Neural progenitor cell (in vitro differentiated cells): ENCODE measurements around the gene OR56A3. TPM values are rescaled to one million over a fixed set of nuclear protein-coding genes. Genes with fewer than 3 reads are reported as not detected.

Source experiments
- DNase-seq: peaks from one replicate; pipeline ENCODE4 v3.0.0-alpha.2; 2016; ENCODE audit warnings: low spot score
- H2AFZ ChIP-seq: fragments of 200-600 bp; sonication (generic); replicated peaks from 2 replicates; pipeline ENCODE4 v1.6.1; 2016; ENCODE audit warnings: antibody characterized with exemption
- H3F3A ChIP-seq: fragments of 200-600 bp; sonication (generic); 2 replicates; pipeline ENCODE4 v1.6.1; 2016; ENCODE audit warnings: antibody characterized with exemption, low read depth
- H3K27ac ChIP-seq: fragments of 200-600 bp; sonication (generic); 2 replicates; pipeline ENCODE4 v1.5.1; 2016; ENCODE audit warnings: mild to moderate bottlenecking
- H3K27me3 ChIP-seq: fragments of 200-600 bp; sonication (generic); 2 replicates; pipeline ENCODE4 v1.6.1; 2016; ENCODE audit warnings: mild to moderate bottlenecking, moderate library complexity
- H3K36me3 ChIP-seq: fragments of 200-600 bp; sonication (generic); 2 replicates; pipeline ENCODE4 v1.5.1; 2016
- H3K4me1 ChIP-seq: fragments of 200-600 bp; sonication (generic); 2 replicates; pipeline ENCODE4 v1.6.1; 2016; ENCODE audit warnings: mixed run types
- H3K4me2 ChIP-seq: fragments of 200-600 bp; sonication (generic); 2 replicates; pipeline ENCODE4 v1.6.1; 2016
- H3K4me3 ChIP-seq: fragments of 200-600 bp; sonication (generic); 2 replicates; pipeline ENCODE4 v1.5.1; 2016
- H3K79me2 ChIP-seq: fragments of 200-600 bp; sonication (generic); 2 replicates; pipeline ENCODE4 v1.6.1; 2016; ENCODE audit warnings: low read depth
- H3K9ac ChIP-seq: fragments of 200-600 bp; sonication (generic); 2 replicates; pipeline ENCODE4 v1.6.1; 2016
- H3K9me3 ChIP-seq: fragments of 200-600 bp; sonication (generic); 2 replicates; pipeline ENCODE4 v1.5.1; 2016; ENCODE audit warnings: low read depth
- H4K20me1 ChIP-seq: fragments of 200-600 bp; sonication (generic); 2 replicates; pipeline ENCODE4 v1.6.1; 2016; ENCODE audit warnings: low read depth
- H3K27ac Mint-ChIP-seq: 3 replicates; pipeline ENCODE4 v1.8.0; 2021; ENCODE audit warnings: mixed read lengths
- H3K27me3 Mint-ChIP-seq: 2 replicates; pipeline ENCODE4 v1.8.0; 2022; ENCODE audit warnings: low read depth, mild to moderate bottlenecking, inconsistent platforms, moderate library complexity, mixed read lengths; ENCODE audit not compliant: insufficient read depth
- H3K36me3 Mint-ChIP-seq: 3 replicates; pipeline ENCODE4 v1.8.0; 2021; ENCODE audit warnings: mixed read lengths
- H3K4me1 Mint-ChIP-seq: 3 replicates; pipeline ENCODE4 v1.8.0; 2021; ENCODE audit warnings: mixed read lengths
- H3K4me3 Mint-ChIP-seq: 3 replicates; pipeline ENCODE4 v1.8.0; 2021; ENCODE audit warnings: mild to moderate bottlenecking, moderate library complexity, mixed read lengths
- H3K9me3 Mint-ChIP-seq: 3 replicates; pipeline ENCODE4 v1.8.0; 2020; ENCODE audit warnings: mixed read lengths
- EZH2 ChIP-seq: fragments of 200-600 bp; sonication (generic); IDR thresholded peaks from 2 replicates; pipeline ENCODE4 v1.6.1; 2017; ENCODE audit warnings: antibody characterized with exemption, mild to moderate bottlenecking, moderate library complexity
- EZH2phosphoT487 ChIP-seq: fragments of 200-600 bp; sonication (generic); IDR thresholded peaks from 2 replicates; pipeline ENCODE4 v1.6.1; 2017; ENCODE audit warnings: antibody characterized with exemption
- total RNA-seq: library from RNA; depleted of rRNA; stranded (reverse); fragments of >200 nt; gene quantifications from 2 replicates; pipeline ENCODE4 v1.2.3, GENCODE V29; 2015; ENCODE audit warnings: low replicate concordance
- TF ChIP-seq, protein P1 (sequence below): fragments of 200-600 bp; sonication (generic); IDR thresholded peaks from 2 replicates; pipeline ENCODE4 v1.5.1; 2017; ENCODE audit warnings: antibody characterized with exemption, mild to moderate bottlenecking

The OR56A3 gene
- total RNA-seq, 1 donor from 2014 or later: not detected

DNA sequence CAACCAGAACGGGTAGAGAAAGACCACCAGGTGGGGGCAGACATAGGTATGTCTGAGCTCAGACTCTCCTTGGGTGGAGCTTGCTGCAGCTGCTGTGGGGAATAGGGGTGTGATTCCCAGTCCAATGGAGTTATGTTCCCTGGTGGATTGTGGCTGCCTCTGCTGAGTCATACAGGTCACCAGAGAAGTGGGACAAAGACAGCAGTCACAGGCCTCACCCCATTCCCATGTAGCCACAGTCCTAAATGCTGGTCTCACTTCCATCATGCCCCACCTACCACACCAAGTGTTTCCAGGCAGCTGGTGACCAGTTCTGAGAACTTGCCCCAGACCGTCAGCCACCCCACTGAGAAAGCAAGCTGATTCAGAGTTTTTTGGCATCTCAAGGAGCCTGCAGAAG, 31.5 kb upstream of the OR56A3 start:
- peaks cover 5% of the 10 kb centered on the region for H3K9me3 ChIP-seq
- Mint-ChIP-seq H3K36me3 (no peaks in the 10 kb centered on the region), H3K27ac (no peak overlapping the region), H3K4me3 (no peak overlapping the region), H3K27me3 (no peaks in the 10 kb centered on the region), H3K4me1 (no peaks in the 10 kb centered on the region), H3K9me3 (peaks cover 3% of the 10 kb centered on the region)
- H3K36me3 ChIP-seq: no peaks in the 10 kb centered on the region
- TF ChIP-seq EZH2 (no peak), EZH2phosphoT487 (no peak)
- TF ChIP-seq, protein P1, sequence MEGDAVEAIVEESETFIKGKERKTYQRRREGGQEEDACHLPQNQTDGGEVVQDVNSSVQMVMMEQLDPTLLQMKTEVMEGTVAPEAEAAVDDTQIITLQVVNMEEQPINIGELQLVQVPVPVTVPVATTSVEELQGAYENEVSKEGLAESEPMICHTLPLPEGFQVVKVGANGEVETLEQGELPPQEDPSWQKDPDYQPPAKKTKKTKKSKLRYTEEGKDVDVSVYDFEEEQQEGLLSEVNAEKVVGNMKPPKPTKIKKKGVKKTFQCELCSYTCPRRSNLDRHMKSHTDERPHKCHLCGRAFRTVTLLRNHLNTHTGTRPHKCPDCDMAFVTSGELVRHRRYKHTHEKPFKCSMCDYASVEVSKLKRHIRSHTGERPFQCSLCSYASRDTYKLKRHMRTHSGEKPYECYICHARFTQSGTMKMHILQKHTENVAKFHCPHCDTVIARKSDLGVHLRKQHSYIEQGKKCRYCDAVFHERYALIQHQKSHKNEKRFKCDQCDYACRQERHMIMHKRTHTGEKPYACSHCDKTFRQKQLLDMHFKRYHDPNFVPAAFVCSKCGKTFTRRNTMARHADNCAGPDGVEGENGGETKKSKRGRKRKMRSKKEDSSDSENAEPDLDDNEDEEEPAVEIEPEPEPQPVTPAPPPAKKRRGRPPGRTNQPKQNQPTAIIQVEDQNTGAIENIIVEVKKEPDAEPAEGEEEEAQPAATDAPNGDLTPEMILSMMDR: no peak
- no peaks in the 10 kb centered on the region for H3F3A ChIP-seq
- no peak overlapping the region for H3K9ac ChIP-seq
- no peaks in the 10 kb centered on the region for H3K79me2 ChIP-seq
- no peaks in the 10 kb centered on the region for H4K20me1 ChIP-seq
- H3K4me1 ChIP-seq: no peaks in the 10 kb centered on the region
- no peak overlapping the region for H3K4me3 ChIP-seq
- no peak overlapping the region for H3K27ac ChIP-seq
- no peak for DNase-seq
- no peaks in the 10 kb centered on the region for H3K27me3 ChIP-seq
- H3K4me2 ChIP-seq: no peak overlapping the region
- H2AFZ ChIP-seq: no peak overlapping the region

DNA sequence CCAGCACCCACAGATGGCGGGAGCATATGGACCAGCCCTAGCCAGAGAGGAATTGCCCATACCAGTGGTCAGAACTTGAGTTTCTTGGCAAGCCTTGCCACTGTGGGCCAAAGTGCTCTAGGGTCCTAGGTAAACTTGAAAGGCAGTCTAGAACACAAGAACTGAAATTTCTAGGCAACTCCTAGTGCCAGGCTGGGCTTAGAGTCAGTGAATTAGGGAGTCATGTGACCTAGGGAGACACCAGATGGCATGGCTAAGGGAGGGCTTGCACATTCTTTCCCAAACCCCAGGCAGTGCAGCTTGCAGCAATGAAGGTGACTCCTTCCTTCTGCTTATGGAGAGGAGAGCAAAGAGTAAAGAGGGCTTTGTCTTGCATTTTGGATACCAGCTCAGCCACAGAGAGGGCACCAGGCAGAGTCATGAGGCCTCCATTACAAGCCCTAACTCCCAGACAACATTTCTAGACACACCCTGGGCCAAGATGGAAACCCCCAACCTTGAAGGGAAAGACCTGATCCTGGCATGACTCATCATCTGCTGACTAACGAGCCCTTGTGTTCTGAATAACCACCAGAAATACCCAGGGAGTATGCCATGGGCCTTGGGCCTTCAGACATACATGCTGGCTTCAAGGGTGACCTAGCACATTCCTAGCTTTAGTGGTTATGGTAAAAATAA, 19.2 kb upstream of the OR56A3 start:
- Histone ChIP-seq H3K79me2 (no peaks in the 10 kb centered on the region), H3K4me3 (no peak overlapping the region), H3K4me2 (no peak overlapping the region), H3K9me3 (no peaks in the 10 kb centered on the region), H3K36me3 (no peaks in the 10 kb centered on the region), H4K20me1 (no peaks in the 10 kb centered on the region), H3K4me1 (no peaks in the 10 kb centered on the region), H3K9ac (no peak overlapping the region), H3K27me3 (no peaks in the 10 kb centered on the region), H3F3A (no peaks in the 10 kb centered on the region), H2AFZ (no peak overlapping the region), H3K27ac (no peak overlapping the region)
- no peak overlapping the region for H3K27ac Mint-ChIP-seq
- DNase-seq: no peak
- peaks cover 5% of the 10 kb centered on the region for H3K9me3 Mint-ChIP-seq
- no peak overlapping the region for H3K4me3 Mint-ChIP-seq
- TF ChIP-seq, protein P1: no peak
- TF ChIP-seq EZH2: no peak
- TF ChIP-seq EZH2phosphoT487: no peak
- H3K4me1 Mint-ChIP-seq: no peaks in the 10 kb centered on the region
- no peaks in the 10 kb centered on the region for H3K36me3 Mint-ChIP-seq
- H3K27me3 Mint-ChIP-seq: peaks cover 3% of the 10 kb centered on the region

DNA sequence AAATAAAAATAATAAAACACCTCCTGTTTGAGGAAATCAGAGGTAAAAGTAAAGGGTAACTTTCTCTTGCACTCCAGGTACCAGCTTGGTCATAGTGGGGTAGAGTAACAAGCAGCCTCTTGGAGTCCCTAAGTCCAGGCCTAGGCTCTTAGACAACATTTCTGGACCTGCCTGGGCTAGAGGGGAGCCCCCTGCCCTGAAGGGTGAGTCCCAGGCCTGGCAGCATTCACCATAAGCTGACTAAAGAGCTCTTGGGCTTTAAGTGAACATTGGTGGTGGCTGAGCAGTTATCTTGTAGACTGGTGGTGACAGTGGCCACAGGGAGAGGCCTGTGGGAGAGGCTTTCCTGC, 18.6 kb upstream of the OR56A3 start:
- H3K27ac ChIP-seq: no peak overlapping the region
- H2AFZ ChIP-seq: no peak overlapping the region
- no peaks in the 10 kb centered on the region for H4K20me1 ChIP-seq
- no peak for DNase-seq
- no peaks in the 10 kb centered on the region for H3F3A ChIP-seq
- TF ChIP-seq, protein P1: no peak
- TF ChIP-seq EZH2phosphoT487 (no peak), EZH2 (no peak)
- H3K27me3 ChIP-seq: no peaks in the 10 kb centered on the region
- H3K27me3 Mint-ChIP-seq: peaks cover 3% of the 10 kb centered on the region
- H3K9ac ChIP-seq: no peak overlapping the region
- H3K79me2 ChIP-seq: no peaks in the 10 kb centered on the region
- H3K36me3 Mint-ChIP-seq: no peaks in the 10 kb centered on the region
- no peaks in the 10 kb centered on the region for H3K9me3 ChIP-seq
- no peak overlapping the region for H3K4me3 ChIP-seq
- no peaks in the 10 kb centered on the region for H3K4me1 Mint-ChIP-seq
- no peak overlapping the region for H3K4me3 Mint-ChIP-seq
- no peak overlapping the region for H3K4me2 ChIP-seq
- no peaks in the 10 kb centered on the region for H3K4me1 ChIP-seq
- H3K27ac Mint-ChIP-seq: no peak overlapping the region
- H3K9me3 Mint-ChIP-seq: peaks cover 8% of the 10 kb centered on the region
- no peaks in the 10 kb centered on the region for H3K36me3 ChIP-seq
